ENCODE measurements around the gene HDAC4. TPM values are rescaled to one million over a fixed set of nuclear protein-coding genes. Genes with fewer than 3 reads are reported as not detected.

HDAC4 gene
- polyA plus RNA-seq, 2 of the 4 experiments (the other 2 are of a cell fraction), result 8.6 to 10.4 TPM

GRCh38 chr2:239061824-239062570 lies 338.8 kb downstream of the HDAC4 start:
- H3K27ac ChIP-seq, result no peak overlapping the region
- ChIA-PET CTCF (interaction anchor here (0.7 kb wide), 1 partner anchor 18 kb away, joined by 3 read pairs; no protein-coding TSS in a partner anchor), POLR2A (no interaction called here)
- H3K4me3 ChIP-seq, result no peak overlapping the region
- TF ChIP-seq JUN (IDR thresholded peaks at IDR 0.05) (no peak), NR3C1 (IDR thresholded peaks at IDR 0.05) (no peak), REST (IDR thresholded peaks at IDR 0.05) (no peak)
- FAIRE-seq (no peak), DNase-seq (ENCODE audit: low read depth in 1 of 2, low spot score in 1 of 2) (no peak), ATAC-seq (no peak)
- no peaks in the 10 kb centered on the region for H3K9me3 ChIP-seq
- no peak overlapping the region for H3K4me2 ChIP-seq
- H3K4me1 ChIP-seq, result no peaks in the 10 kb centered on the region
- 86% methylated on average over 30 of the region's 30 CpGs for WGBS (ENCODE audit: missing lambda C conversion rate)

- TF ChIP-seq SREBF2 (IDR thresholded peaks at IDR 0.05) (no peak), MYC (IDR thresholded peaks at IDR 0.05; ENCODE audit: borderline replicate concordance, low read length) (no peak), KDM1A (IDR thresholded peaks at IDR 0.05; ENCODE audit: low read depth) (no peak), RNF2 (IDR thresholded peaks at IDR 0.05; ENCODE audit: borderline replicate concordance, low read depth) (no peak), MAZ (IDR thresholded peaks at IDR 0.05; ENCODE audit: borderline replicate concordance, low read depth, low read length) (no peak), JUN (IDR thresholded peaks at IDR 0.05) (no peak), RARB (CRISPR knock-in tag; IDR thresholded peaks at IDR 0.05) (no peak), TFCP2L1 (CRISPR knock-in tag; IDR thresholded peaks at IDR 0.05) (no peak), CTCF (IDR thresholded peaks at IDR 0.05) (no peak), PBX3 (IDR thresholded peaks at IDR 0.05) (no peak), SMC3 (IDR thresholded peaks at IDR 0.05) (no peak), HOXA7 (CRISPR knock-in tag; IDR thresholded peaks at IDR 0.05) (no peak), ATOH8 (CRISPR knock-in tag; IDR thresholded peaks at IDR 0.05; ENCODE audit: low read depth) (no peak), EHF (CRISPR knock-in tag; IDR thresholded peaks at IDR 0.05) (no peak), ZSCAN20 (CRISPR knock-in tag; IDR thresholded peaks at IDR 0.05) (no peak), CEBPB (IDR thresholded peaks at IDR 0.05) (no peak), ELK1 (IDR thresholded peaks at IDR 0.05; ENCODE audit: low read depth, low read length) (no peak), CHD2 (IDR thresholded peaks at IDR 0.05; ENCODE audit: low read length, partially characterized antibody) (no peak)
- Histone ChIP-seq H3K4me3 (no peak overlapping the region), H3K9me3 (no peaks in the 10 kb centered on the region), H3K4me2 (no peak overlapping the region), H3K27ac (no peak overlapping the region), H3K4me1 (no peaks in the 10 kb centered on the region)
- POLR2A ChIA-PET, result no interaction called here
- CTCF ChIA-PET, result interaction anchor here (0.7 kb wide), 1 partner anchor 19 kb away, joined by 3 read pairs; no protein-coding TSS in a partner anchor
- WGBS (ENCODE audit: missing lambda C conversion rate), result 91% methylated on average over 12 of the region's 12 CpGs
- no peak for ATAC-seq
- FAIRE-seq, result no peak
- no peak for DNase-seq (ENCODE audit: low read depth in 1 of 2, low spot score in 1 of 2)
Measured at GRCh38 chr2:239061121-239061666, 339.6 kb downstream of the HDAC4 start.

Measured in A549 (cell line).